T-helper 2 cell (primary cell): ENCODE results near the gene TM4SF18.
A peak's percentile ranks its signal among the peaks of the same experiment; 100 is the strongest.

ENCODE experiments used
- DNase-seq, 5 experiments: peaks; one replicate each; pipeline versions ENCODE4 v3.0.0 to v3.0.0-alpha.2; 2012 to 2022

The TM4SF18 gene

DNA sequence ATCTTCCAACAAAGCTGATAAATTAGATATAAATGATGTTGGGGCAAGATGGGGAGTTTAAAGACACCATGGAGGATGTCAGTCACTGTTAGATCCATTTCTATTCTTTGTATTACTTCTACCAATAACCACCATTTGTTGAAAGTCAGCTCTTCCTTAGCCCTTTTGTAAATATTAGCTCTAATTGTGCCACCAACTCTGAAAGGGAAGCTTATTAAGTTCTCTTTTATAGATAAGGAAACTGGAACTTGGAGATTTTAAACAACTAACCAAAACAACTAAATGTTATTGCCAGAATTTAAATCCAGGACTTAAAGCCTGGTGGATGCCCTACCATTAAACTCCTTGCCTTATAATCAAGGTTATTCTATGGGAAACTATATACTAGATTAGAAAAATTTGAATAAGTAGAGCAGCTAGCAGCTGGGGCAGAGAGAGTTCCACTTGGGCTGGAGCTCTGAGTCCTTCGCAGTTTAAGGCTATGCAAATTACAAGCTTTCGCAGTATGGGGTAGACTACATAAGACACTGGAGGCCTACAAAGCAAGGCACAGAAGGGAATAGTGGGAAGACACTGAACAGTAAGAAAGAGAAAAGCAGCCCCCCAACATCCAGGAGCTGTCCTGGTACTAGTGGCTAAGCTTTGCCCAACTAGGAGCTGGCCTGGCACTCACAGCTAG lies 52.6 kb downstream of the TM4SF18 start:
- DNase-seq, result no peak

DNA sequence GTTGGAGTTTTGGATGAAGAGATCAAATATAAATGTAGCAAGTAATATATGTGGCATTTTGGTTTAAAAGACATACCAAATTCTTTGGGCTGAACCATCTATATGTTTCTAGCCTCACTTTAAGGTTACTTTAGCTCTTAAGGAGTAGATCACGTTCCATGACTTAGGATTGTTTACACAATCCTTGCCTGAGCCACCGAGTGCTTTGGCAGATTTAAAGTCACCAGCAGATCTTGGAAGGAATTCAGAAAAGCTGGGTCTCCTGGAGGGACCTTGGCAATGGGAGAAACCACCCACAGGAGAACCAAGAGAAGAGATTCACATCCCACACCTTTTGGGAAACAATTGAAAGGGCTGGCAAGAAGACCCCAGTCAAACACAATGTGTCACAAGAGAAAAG lies 54.5 kb downstream of the TM4SF18 start:
- DNase-seq, result no peak

DNA sequence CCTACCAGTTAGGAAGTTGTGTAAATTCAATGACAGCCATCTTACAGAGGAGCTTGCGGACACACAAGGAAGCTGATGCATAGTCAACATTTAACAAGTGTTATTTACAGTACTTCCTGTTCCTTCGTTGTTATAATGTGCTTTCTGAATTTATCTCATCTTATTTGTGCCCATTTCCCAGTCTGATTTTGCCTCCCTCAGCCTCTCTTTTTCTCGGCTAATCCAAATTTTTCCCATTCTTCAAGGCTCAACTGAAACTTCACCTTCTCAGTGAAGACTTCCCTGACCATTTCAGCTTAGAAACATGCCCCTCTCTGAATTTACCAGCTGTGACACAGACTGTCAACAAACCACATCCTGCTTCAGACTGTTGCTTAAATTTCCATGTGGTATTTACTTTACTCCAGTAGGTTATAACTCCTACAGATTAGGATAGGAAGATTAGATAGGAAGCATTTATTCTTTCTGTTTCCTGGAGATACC lies 56.1 kb downstream of the TM4SF18 start:
- peak in 2 of 5 experiments; percentile 19 to 76 for DNase-seq

DNA sequence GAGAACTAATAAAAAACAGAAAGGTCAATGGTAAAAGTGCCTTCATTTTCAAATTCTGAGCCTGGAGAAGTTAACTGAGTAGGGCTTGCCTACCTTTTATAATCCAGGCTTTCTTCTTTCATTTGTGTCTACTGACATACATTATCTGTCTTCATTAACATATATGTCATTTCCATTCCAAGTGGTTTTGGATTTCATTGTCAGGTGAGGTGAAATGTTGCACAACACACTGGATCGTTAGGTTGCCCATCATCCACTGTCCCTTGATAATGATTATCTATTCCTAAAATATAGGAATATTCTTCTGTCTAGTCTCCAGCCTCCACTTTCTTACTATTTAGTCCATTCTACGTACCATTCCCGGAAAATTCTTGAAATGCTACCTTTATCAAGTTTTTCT lies 56.8 kb downstream of the TM4SF18 start:
- no peak for DNase-seq

DNA sequence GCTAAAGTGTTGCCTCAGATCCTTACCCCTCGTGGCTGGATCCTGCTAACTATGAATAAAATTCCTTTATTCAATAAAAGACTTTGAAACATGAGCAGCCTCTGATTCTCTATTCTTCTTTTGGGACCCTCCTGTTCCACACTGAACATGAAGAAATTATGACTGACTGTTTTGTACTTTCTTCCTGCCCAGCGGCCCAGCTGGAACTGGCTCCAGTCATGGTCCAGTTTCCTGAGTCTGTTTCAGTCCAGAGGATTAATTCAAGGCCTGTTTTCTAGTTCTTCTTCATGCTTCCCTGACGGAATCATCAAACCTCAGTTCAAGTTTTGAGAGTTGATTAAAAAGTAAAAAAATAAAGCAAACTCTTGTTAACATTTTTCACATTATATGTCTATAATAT lies 59.2 kb downstream of the TM4SF18 start:
- no peak for DNase-seq

DNA sequence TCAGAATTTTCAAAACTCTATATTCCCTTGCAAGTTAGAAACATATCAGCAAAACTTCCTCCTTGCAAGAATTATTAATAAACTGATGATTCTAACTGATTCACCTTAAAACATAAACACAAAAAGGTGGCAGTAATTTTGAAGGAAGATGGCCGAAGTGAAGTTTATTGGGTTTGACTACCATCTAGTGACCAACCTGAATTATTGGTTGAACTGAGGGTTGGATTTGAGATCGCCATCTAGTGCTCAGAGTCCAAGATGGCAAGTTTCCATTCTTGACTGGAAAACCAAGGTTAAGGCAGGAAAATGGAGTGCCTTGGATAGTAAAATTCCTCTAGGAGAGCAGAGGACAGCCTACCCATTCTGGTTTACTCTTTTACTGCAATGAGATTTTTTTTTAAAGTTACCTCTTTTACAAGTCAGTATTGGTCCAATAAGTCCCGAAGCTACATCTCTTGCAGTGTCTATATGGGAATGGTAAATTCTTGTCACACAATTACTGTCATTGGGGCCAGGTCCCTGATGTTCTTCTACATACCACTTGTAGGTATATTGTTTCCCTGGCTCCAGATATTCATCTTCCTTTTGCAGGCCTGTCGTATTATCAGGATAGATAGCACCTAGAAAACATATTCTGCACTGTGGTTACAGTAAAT lies 60.2 kb downstream of the TM4SF18 start:
- peak in 2 of 5 experiments; percentile 28 to 72 for DNase-seq

DNA sequence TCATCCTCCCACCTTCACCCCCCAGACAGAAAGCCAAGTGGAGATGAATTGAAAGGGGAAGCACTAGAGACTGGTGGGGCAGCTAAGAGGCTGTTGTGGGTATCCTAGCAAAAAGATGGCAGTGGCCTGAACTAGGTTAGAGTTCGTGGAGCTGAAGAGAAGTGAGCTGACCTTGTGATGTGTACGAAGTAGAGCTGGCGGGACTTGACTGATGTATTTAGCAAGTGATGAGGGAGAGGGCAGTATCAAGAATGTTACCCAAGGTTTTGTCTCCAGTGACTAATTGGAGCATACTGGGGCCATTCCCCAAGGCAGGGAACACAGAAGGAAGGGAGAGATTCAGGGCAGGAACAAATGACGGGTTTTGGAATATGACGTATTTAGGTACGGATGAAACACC lies 61.8 kb downstream of the TM4SF18 start:
- no peak for DNase-seq

DNA sequence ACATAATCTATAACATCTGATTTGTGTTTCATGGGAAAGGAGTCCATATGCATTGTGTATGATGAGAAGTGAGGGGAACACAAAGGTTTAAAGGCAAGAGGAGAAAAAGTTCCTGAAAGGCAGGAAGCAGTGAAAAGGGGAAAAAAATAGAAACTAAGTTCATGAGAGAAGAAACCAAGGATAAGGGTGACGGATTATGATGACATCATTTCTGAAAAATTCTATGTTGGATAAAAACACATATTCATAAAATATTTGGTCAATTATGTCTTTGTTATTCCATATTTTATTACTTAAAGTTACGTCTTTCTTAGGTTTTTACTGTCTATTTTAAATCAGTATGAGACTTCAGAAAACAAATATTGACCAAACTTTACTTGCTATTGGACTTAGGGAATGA lies 63.3 kb downstream of the TM4SF18 start:
- no peak for DNase-seq

DNA sequence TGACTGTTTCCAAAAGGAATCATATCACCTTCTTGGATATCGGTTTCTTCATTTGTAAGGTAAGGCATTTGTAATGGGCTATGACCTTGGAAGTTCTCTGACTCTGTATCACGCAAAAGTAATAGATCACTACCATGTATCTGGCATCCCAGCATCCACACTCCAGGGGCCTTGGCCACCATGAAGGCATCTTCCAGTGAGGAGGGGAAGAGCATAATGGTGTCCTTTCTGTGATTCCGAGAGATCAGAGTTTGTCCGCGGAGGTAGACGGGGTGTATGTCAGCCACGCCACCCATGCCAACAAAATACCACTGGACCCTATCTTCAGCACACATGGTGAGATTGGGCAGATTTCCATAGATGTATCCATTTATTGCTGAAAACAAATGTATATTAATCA lies 63.7 kb downstream of the TM4SF18 start:
- DNase-seq, result no peak
